LoVo (cell line): ENCODE data around the gene ENOX2.

Experiments used
- DNase-seq: peaks from one replicate; pipeline ENCODE4 v3.0.0-alpha.2; 2016; ENCODE audit warnings: low spot score

Gene ENOX2

GRCh38 chrX:130623518-130623917 lies 279.5 kb downstream of the ENOX2 start:
- no peak for DNase-seq

GRCh38 chrX:130615941-130616340 lies 287.1 kb downstream of the ENOX2 start:
- no peak for DNase-seq

GRCh38 chrX:130607431-130607830 lies 295.6 kb downstream of the ENOX2 start:
- DNase-seq, result no peak

DNA sequence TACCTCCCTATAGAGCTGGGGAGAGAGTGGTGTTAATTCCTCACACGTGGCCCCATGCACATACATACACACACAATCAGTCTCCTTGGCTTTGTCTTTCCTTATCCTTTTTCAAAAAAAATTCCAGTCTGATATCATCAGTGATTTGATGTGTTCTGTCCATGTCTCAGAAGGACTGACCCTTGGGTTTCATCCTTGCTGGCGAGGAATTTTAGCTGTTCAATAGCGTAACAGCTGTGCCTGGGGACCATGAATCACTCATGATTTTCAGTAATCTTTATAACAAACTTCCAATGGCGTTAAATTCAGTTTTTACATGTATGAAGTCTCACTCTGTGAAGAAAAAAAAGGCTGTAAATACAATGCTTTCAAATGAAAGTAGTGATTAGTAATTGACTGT lies 296.6 kb downstream of the ENOX2 start:
- DNase-seq, result no peak

DNA sequence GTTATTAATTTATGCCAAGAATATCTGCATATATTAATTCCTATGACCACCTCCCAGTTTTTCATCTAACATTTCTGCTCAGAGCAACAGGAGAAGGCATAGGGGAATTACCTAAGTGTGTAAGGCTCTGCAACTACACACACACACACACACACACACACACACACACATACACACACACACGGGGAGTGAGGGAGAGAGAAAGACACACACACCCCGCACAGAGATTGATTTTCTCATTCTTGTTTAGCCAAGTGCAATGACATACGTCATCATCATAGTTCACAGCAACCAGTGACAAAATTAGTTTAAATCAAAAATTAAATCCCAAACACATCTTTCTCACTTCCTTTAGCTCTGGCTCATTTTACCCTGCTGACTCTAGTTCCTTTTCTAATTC lies 298.1 kb downstream of the ENOX2 start:
- no peak for DNase-seq

GRCh38 chrX:130594453-130594916 lies 308.5 kb downstream of the ENOX2 start:
- no peak for DNase-seq

GRCh38 chrX:130593911-130594310 lies 309.1 kb downstream of the ENOX2 start:
- DNase-seq, result no peak

- no peak for DNase-seq
Measured at GRCh38 chrX:130592204-130592603, 310.8 kb downstream of the ENOX2 start.

DNA sequence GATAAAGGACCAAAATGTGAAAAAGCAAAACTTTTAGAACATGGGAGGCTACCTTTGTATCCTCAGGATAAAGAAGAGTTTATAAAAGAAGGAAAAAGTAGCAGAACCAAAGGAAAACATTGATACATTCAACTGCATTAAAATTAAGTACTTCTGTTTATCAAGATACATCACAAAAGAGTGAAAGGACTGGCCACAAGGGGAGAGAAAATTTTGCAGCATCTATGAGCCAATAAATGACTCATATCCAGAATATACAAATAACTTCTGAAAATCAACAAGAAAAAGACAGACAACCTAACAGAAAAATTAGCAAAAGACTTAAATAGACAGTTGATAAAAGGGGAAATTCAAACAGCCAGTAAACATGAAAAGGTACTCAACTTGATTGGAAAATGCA lies 324.1 kb downstream of the ENOX2 start:
- DNase-seq, result no peak

GRCh38 chrX:130577431-130577830 lies 325.6 kb downstream of the ENOX2 start:
- no peak for DNase-seq

DNA sequence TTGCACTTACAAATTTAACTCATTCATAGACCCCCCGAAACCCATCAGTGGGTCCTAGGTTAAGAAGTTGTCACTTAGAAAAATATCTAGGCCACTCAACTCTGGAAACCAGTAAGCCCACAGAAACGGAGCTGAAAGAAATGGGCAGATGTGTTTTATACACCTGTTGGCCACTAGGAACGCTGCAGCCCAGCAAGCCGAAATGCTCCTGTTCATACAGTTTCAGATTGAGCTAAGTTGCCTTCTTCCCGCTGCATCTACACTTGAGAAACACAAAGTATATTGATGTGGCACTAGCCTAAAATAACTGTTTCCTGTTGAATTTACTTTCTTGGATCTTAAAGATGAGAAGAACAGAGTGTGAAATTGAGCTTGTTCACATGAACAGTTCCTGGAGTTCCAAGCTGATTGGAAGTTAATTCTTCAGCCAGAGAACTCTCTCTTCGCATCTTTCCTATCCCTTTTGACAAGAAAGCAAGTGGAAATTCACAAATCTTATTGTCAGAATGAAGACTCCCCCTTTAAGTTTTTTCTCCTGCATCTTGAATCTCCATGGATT lies 327.1 kb downstream of the ENOX2 start:
- DNase-seq, result peak; percentile 5
